B cell (primary cell): ENCODE measurements around the gene HEPN1. TPM values are rescaled to one million over a fixed set of nuclear protein-coding genes. Genes with fewer than 3 reads are reported as not detected.

Experiments
- ATAC-seq: fragments of 200-7000 bp; cut with Tn5 transposase; one replicate; pipeline ENCODE4 v1.10.0; 2021; ENCODE audit warnings: low read depth, mild to moderate bottlenecking, moderate number of reproducible peaks, moderate library complexity
- CTCF ChIA-PET: fragments of 350-600 bp; sonication (Branson Sonifier 250); formaldehyde crosslinking; loops from one replicate; lab custom pipeline; 2021; ENCODE audit warnings: antibody characterized with exemption, inconsistent platforms; lab: Charles Lee
- POLR2A ChIA-PET: fragments of 350-600 bp; sonication (Branson Sonifier 250); formaldehyde crosslinking; loops from one replicate; lab custom pipeline; 2021; ENCODE audit warnings: antibody characterized with exemption; lab: Charles Lee
- DNase-seq: peaks from one replicate; pipeline ENCODE4 v3.0.0; 2013
- H2AFZ ChIP-seq: 2 replicates; pipeline ENCODE4 v1.6.1; 2012; ENCODE audit warnings: mild to moderate bottlenecking, low read depth, low read length; ENCODE audit not compliant: insufficient read depth, poor library complexity, severe bottlenecking
- H3K27ac ChIP-seq, 2 donors: 1 replicate in 1 of 2; 2 replicates in 1 of 2; pipeline ENCODE4 v1.5.1; 2012 to 2013; ENCODE audit warnings: low read length in 2 of 2, mild to moderate bottlenecking in 2 of 2, moderate library complexity in 1 of 2
- H3K27me3 ChIP-seq, 4 experiments: fragments of 200-600 bp in 1 of 4; sonication (generic) in 1 of 4; replicated peaks in 1 of 4; 1 replicate in 2 of 4; 2 replicates in 2 of 4; pipeline versions ENCODE4 v1.6.1 to v1.7.0; 2013 to 2016; ENCODE audit warnings: low read length in 3 of 4, mild to moderate bottlenecking in 2 of 4, mixed read lengths in 1 of 4, moderate library complexity in 1 of 4; ENCODE audit not compliant: insufficient read depth in 4 of 4, control insufficient read depth in 3 of 4; ENCODE audit errors: control extremely low read depth in 1 of 4
- H3K36me3 ChIP-seq, 2 experiments: replicated peaks in 1 of 2; 1 replicate in 1 of 2; 2 replicates in 1 of 2; pipeline versions ENCODE4 v1.6.1 to v1.7.1; 2013; ENCODE audit warnings: low read length in 1 of 2; ENCODE audit not compliant: insufficient read depth in 2 of 2, control insufficient read depth in 1 of 2; ENCODE audit errors: control extremely low read depth in 1 of 2, extremely low read depth in 1 of 2
- H3K4me1 ChIP-seq, 2 donors: fragments of 200-600 bp in 1 of 2; sonication (generic) in 1 of 2; 1 replicate in 1 of 2; 2 replicates in 1 of 2; pipeline versions ENCODE4 v1.5.1 to v1.6.1; 2013 to 2017; ENCODE audit warnings: low read length in 2 of 2; ENCODE audit not compliant: control insufficient read depth in 2 of 2, insufficient read depth in 2 of 2
- H3K4me2 ChIP-seq: replicated peaks from 2 replicates; pipeline ENCODE3; 2012; ENCODE audit warnings: mild to moderate bottlenecking, low read depth, low read length; ENCODE audit not compliant: poor library complexity, severe bottlenecking
- H3K4me3 ChIP-seq, 5 experiments: fragments of 200-600 bp in 1 of 5; sonication (generic) in 1 of 5; 1 replicate in 3 of 5; 2 replicates in 2 of 5; pipeline versions ENCODE4 v1.5.1 to v1.7.0; 2011 to 2016; ENCODE audit warnings: low read length in 4 of 5, mild to moderate bottlenecking in 4 of 5, low read depth in 2 of 5, control low read depth in 1 of 5, moderate library complexity in 1 of 5; ENCODE audit not compliant: insufficient read depth in 1 of 5; ENCODE audit errors: control extremely low read depth in 1 of 5, extremely low read depth in 1 of 5
- H3K79me2 ChIP-seq: fragments of 200-600 bp; sonication (generic); one replicate; pipeline ENCODE4 v1.6.0; 2016; ENCODE audit warnings: low read length; ENCODE audit not compliant: control insufficient read depth, insufficient read depth
- H3K9ac ChIP-seq: fragments of 200-600 bp; sonication (generic); 2 replicates; pipeline ENCODE4 v1.6.1; 2017; ENCODE audit warnings: mild to moderate bottlenecking, low read length, moderate library complexity
- H3K9me3 ChIP-seq, 3 donors: one replicate each; pipeline versions ENCODE4 v1.6.1 to v1.7.1; 2013; ENCODE audit warnings: low read length in 2 of 3; ENCODE audit not compliant: control insufficient read depth in 2 of 3, insufficient read depth in 1 of 3; ENCODE audit errors: control extremely low read depth in 1 of 3
- H4K20me1 ChIP-seq: 2 replicates; pipeline ENCODE4 v1.6.0; 2012; ENCODE audit warnings: mild to moderate bottlenecking, low read length; ENCODE audit not compliant: insufficient read depth, control insufficient read depth, poor library complexity, severe bottlenecking
- H3K27ac Mint-ChIP-seq: one replicate; pipeline ENCODE4 v1.8.0; 2021; ENCODE audit warnings: mixed read lengths
- H3K27me3 Mint-ChIP-seq: one replicate; pipeline ENCODE4 v1.8.0; 2021; ENCODE audit warnings: mixed read lengths
- H3K4me1 Mint-ChIP-seq: one replicate; pipeline ENCODE4 v1.8.0; 2021; ENCODE audit warnings: mixed read lengths
- H3K4me3 Mint-ChIP-seq: one replicate; pipeline ENCODE4 v1.8.0; 2021; ENCODE audit warnings: mixed read lengths
- H3K9me3 Mint-ChIP-seq: one replicate; pipeline ENCODE4 v1.8.0; 2022; ENCODE audit warnings: mixed read lengths; ENCODE audit not compliant: insufficient read depth
- CTCF ChIP-seq: fragments of 200-600 bp; IDR thresholded peaks from one replicate; pipeline ENCODE4 v1.8.0; 2022; ENCODE audit warnings: antibody characterized with exemption, mild to moderate bottlenecking
- EZH2 ChIP-seq: IDR thresholded peaks from 2 replicates; pipeline ENCODE4 v1.6.1; 2012; ENCODE audit warnings: borderline replicate concordance, low read depth, mild to moderate bottlenecking, moderate library complexity, low read length; ENCODE audit not compliant: insufficient read depth, poor library complexity, severe bottlenecking
- WGBS: methylation state at CpG from one replicate; pipeline ENCODE4 v1.1.5; 2013; ENCODE audit warnings: missing lambda C conversion rate; ENCODE audit not compliant: insufficient coverage; 5-methylcytosine and 5-hydroxymethylcytosine counted together
- intact Hi-C: fragments of 100-400 bp; cut with micrococcal nuclease; formaldehyde crosslinking; loops from one replicate; pipeline ENCODE4 v1.10.0; 2022
- polyA plus RNA-seq: library from polyadenylated mRNA; depleted of rRNA; stranded (reverse); fragments of >200 nt; gene quantifications from 2 replicates; pipeline ENCODE4 v1.2.3, GENCODE V29; 2012
- total RNA-seq, 2 donors: library from RNA; stranded (reverse); fragments of 120-200 nt in 1 of 2; gene quantifications; 1 replicate in 1 of 2; 2 replicates in 1 of 2; pipeline versions ENCODE4 v1.2.3 to v1.2.4, GENCODE V29; 2013 to 2022

Gene HEPN1
- total and polyA plus RNA-seq, 2 donors (not counting 1 experiment from before 2014, with no cell fraction given) = not detected

DNA sequence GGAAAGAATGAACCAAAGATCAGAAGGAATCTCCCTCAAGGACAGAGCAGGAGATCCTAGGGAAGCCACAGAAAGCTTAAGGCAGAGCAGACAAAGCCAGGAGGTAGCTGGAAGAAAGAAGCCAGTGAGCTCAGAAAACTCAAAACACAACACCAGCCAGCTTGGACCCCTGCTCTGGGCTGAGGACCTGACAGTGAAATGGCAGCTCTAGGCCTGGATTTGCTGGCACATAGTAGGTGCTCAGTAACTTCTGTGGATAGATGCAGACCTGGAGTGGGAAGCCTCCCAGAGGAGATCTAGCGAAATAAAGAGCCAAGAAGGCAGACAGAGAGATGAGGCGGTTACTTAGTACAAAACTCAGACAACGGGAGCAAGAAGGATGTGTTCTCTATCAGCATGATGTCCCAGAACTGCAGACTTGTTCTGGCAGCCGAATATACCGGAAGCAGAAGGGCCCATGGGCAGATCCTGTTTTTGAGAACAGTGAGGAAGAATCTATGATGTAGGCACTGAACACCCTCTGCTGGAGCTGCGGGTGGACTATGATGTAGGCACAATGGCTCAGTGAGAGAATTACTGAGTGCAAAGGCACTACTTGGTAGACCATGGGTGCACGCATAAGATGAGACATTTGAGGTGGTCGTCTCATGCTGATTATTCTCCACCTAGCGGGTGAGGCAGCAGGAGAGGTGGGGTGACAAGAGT is 26.1 kb upstream of the HEPN1 start:
- intact Hi-C loops = no loop called here
- WGBS = 46% methylated on average over 8 of the region's 9 CpGs
- no peaks in the 10 kb centered on the region for H3K36me3 ChIP-seq

More for the DNA sequence above, 26.1 kb upstream of the HEPN1 start:
- no peak overlapping the region for H3K27ac Mint-ChIP-seq
- ChIA-PET POLR2A (no interaction called here), CTCF (interaction anchor here (1.8 kb wide), 1 partner anchor 17 kb away, joined by 7 read pairs; no protein-coding TSS in a partner anchor)
- H3K4me1 Mint-ChIP-seq = no peaks in the 10 kb centered on the region
- H3K4me1 ChIP-seq = no peaks in the 10 kb centered on the region
- ATAC-seq (no peak), DNase-seq (no peak)
- H3K27ac ChIP-seq = no peak overlapping the region
- H3K4me3 Mint-ChIP-seq = no peak overlapping the region
- no peak overlapping the region for H3K4me2 ChIP-seq
- peaks cover 39% of the 10 kb centered on the region for H3K27me3 Mint-ChIP-seq
- peaks cover 0 to 6% (median 1%) of the 10 kb centered on the region in 4 experiments for H3K27me3 ChIP-seq
- H3K9me3 ChIP-seq = no peaks in the 10 kb centered on the region
- H3K9me3 Mint-ChIP-seq = no peaks in the 10 kb centered on the region
- no peak overlapping the region for H2AFZ ChIP-seq
- H3K79me2 ChIP-seq = no peaks in the 10 kb centered on the region
- H3K9ac ChIP-seq = no peak overlapping the region
- TF ChIP-seq EZH2 (no peak), CTCF (no peak)
- H3K4me3 ChIP-seq = no peak overlapping the region
- no peaks in the 10 kb centered on the region for H4K20me1 ChIP-seq
